NT2/D1 (cell line): ENCODE results near the gene CDC40.

Source experiments
- YY1 ChIP-seq: IDR thresholded peaks from 2 replicates; pipeline ENCODE4 v1.6.1; 2011; ENCODE audit not compliant: insufficient read length, insufficient read depth
- ZNF274 ChIP-seq: IDR thresholded peaks from 2 replicates; pipeline ENCODE4 v1.6.1; 2011; ENCODE audit warnings: mild to moderate bottlenecking, low read depth, low read length

DNA sequence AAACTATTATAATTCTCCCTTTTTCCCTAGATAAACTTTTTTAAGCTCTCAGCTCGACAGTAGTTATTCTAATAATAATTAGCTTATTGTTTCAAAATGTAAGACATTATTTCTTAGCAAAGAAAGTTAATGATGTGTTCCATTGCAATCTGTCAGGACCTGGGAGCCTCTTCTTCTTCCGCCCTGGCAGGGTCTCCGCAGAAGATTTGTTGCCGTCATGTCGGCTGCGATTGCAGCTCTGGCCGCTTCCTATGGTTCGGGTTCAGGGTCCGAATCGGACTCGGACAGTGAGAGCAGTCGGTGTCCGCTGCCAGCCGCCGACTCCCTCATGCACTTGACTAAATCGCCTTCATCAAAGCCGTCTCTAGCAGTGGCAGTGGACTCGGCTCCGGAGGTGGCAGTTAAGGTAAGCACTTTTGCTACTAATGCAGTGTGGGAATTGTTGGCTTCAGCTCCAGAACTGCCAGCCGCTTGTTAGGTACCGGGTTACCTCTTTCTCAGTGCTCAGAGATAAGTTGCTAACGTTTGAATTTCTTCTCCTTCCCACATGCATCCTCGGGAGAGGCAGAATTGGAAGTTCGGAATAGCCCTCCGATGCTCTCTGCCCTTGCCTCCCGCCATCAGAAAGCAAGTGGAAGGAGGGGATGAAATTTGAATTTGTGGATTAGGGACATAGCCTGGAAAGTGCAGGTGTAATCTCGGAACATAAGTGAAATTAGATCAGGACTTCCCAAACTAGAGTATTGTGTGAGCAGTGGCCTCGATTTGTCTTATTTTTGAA is at the start of gene CDC40:
- no peak for TF ChIP-seq ZNF274
- no peak for TF ChIP-seq YY1
